Left hindlimb (tissue), 1 donor: ENCODE results near the gene KCNK6.

Experiments
- DNase-seq: peaks from one replicate; pipeline ENCODE4 v3.0.0-alpha.2; 2018

KCNK6 gene

GRCh38 chr19:38319421-38320258, at the start of gene KCNK6:
TSS of gene KCNK6 (plus strand) at chr19:38319845. CDS start at chr19:38319951, 106 bp downstream.
- DNase-seq, result peak; percentile 67

GRCh38 chr19:38270587-38271167, 49.0 kb upstream of the KCNK6 start:
- DNase-seq, result no peak

DNA sequence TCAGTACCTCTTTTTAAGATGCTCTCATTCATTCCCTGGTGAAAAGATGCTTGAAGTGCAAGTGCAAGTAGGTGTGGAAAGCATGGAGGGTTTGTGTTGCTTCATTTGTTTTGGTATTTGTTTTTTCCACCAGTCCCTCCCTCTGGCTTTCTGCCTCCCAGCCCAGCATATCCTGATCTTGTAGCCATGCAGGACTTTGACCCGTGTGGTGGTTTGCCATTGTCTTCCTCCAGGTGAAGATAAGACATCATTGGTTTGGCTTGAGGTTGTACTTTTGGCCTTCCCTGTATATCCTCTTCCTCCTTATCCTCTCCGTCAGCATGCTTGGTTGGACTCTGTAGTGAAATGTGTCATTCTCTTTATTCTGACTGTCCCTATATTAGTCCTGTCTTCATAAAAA, 46.1 kb upstream of the KCNK6 start:
- DNase-seq, result no peak

DNA sequence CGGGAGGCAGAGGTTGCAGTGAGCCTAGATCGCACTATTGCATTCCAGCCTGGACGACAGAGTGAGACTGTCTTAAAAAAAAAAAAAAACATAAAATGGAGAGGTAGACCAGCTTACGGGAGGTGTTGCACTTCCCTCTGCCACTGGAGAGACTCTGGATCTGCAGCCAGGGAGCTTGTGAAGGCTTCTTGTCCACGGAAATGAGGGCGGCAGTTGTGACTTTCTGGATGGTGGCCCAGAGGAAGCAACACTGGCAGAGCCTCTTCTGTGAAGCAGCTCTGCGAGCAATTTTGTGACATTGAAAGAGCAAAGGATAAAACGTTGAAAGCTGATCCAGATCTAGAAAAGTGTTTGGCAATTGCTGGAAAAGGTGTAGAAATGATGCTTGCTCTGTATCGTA, 44.9 kb upstream of the KCNK6 start:
- no peak for DNase-seq

GRCh38 chr19:38276942-38277517, 42.6 kb upstream of the KCNK6 start:
- DNase-seq, result no peak

DNA sequence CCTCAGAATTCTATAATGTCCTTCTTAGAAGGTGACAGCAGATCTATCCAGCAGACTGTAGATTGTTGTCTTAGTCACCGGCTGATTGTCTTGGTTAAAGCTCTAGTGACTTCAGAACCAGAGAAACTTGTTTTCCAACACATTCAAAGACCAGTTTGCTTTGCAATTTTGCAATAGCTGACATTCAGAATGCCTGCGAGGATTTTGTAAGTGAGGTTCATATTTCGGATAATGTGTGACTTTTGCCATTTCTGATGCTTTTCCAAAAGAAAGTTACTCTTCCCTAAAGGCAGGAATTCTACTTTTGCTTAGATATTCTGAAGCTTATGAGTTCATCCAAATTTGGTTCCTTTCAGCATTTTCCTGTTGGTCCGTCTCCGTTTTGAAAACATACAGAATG, 42.1 kb upstream of the KCNK6 start:
- DNase-seq, result no peak

DNA sequence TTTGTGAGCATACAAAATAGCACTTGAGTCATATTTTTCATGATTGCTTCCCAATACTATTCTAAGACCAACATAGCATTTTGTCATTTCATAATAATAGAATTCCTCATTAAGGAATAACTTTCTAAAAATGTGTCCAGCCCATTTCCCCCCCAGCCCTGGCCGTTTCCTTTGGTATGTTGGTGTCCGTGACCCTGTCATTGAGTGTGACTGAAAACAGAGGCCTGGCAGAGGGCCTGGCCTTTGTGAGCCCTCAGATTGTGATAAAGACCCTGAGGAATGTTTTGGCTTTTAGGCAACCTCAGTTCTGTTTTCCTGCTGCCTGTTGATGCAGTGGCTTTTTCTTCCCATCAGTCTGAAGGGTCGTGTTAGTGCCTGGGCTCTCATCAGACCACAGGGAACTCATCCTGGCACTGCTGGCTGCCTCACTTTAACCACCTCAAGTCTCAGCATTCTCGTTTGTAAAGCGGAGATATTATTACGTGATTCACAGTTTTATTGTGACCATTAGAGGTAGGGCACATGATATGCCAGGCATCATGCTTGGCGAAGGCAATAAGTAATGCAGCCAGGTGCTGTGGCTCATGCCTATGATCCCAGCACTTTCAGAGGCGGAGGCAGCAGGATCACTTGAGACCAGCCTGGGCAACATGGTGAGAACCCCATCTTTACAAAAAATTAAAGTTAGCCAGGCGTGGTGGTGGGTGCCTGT, 41.5 kb upstream of the KCNK6 start:
- DNase-seq, result no peak

DNA sequence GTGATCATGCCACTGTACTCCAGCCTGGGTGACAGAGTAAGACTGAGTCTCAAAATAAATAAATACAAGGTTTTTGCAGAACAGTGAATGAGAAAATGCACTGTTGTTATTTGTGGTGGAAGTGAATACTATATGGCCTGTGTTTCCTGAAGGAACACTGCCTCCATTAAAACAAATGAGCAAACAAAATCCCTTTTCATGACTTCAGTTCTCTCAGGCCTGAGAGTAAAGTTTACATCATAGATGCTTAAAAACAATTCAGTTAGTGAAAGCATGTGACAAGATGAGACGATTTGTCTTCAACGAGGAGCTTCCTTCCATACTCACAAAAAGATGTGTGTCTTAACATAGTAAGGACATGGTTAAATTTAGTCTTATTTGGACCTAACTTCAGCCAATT, 40.9 kb upstream of the KCNK6 start:
- DNase-seq, result no peak

- DNase-seq, result no peak
Measured at GRCh38 chr19:38280030-38280921, 39.4 kb upstream of the KCNK6 start.

GRCh38 chr19:38281811-38282566, 37.7 kb upstream of the KCNK6 start:
- DNase-seq, result no peak

DNA sequence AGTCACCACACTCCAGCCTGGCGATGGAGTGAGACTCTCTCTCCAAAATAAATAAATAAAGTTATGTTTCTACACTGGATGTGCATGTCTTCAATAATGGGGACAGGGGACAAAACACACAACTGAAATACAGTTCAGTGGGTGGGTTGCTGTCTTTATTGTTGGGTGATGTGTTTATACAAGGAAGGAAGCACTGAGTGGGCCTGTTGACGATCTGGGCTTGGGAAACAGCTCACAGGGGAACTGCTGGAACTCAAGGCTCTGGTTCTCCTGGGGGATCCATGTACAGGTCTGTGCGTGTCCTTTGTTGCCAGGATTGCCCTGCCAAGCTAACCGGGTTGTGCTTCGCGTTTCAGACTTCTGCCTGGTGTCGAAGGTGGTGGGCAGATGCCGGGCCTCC, 36.4 kb upstream of the KCNK6 start:
- DNase-seq, result no peak

GRCh38 chr19:38284422-38284821, 35.2 kb upstream of the KCNK6 start:
- no peak for DNase-seq

DNA sequence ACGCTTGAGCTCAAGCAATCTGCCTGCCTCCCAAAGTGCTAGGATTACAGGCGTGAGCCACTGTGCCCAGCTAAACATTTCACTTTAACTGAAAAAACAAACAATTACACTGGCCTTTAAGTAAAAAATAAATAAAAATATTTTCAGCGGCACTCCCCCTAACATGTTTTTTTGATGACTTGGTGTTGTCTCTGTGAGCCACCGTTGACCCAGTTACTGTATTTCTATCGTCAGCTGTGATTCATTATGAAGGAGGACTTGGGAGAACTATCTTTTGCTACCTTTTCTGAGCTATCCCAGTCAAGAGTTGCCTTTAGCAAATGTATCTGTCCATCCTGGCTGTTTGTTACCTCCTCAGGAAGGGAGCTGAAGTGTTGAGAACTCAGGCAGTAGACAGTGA, 34.1 kb upstream of the KCNK6 start:
- DNase-seq, result no peak

DNA sequence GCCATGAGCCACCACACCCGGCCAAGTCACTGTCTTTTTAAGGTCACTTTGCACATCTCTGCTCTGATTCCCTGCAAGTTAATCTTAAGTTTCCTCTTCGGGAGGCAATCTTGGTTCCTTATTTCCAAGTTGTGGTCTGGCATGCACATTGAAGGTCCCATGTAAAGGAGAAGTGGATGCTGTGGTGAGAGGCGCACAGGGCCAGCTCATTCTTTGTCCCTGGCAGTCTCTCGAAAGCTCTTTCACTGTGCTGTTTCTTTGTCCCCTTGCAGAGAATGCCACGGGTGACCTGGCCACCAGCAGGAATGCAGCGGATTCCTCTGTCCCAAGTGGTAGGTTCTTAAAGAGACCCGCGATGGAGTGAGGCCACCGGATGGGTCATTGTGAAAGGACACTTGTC, 32.0 kb upstream of the KCNK6 start:
- DNase-seq, result no peak

- DNase-seq, result no peak
Measured at GRCh38 chr19:38288123-38288855, 31.4 kb upstream of the KCNK6 start.

DNA sequence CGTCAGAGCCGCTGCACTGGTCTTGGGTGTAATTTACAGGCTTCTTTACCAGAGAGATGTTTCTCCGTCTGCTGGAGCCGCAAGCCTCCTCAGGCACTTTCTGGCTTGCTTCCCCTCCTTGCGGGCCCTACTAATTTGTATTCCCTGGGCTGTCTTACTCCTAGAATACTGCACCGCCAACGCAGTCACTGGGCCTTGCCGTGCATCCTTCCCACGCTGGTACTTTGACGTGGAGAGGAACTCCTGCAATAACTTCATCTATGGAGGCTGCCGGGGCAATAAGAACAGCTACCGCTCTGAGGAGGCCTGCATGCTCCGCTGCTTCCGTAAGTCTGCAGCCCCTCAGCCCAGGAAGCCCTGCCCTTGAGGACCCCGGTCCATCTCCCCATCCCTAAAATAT, 29.7 kb upstream of the KCNK6 start:
- DNase-seq, result no peak

- DNase-seq, result no peak
Measured at GRCh38 chr19:38290631-38291147, 29.0 kb upstream of the KCNK6 start.

- no peak for DNase-seq
Measured at GRCh38 chr19:38291855-38292254, 27.8 kb upstream of the KCNK6 start.

- no peak for DNase-seq
Measured at GRCh38 chr19:38293281-38293680, 26.4 kb upstream of the KCNK6 start.

- peak; percentile 35 for DNase-seq
Measured at GRCh38 chr19:38294090-38294489, 25.6 kb upstream of the KCNK6 start.
